Activated naive CD4-positive, alpha-beta T cell treated with anti-CD3 and anti-CD28 coated beads, Interleukin-2, amount 50 U/mL, for 72 hours (primary cell): ENCODE data around the gene DSG4. TPM values are rescaled to one million over a fixed set of nuclear protein-coding genes. Genes with fewer than 3 reads are reported as not detected.

Experiments used
- ATAC-seq, 2 donors: fragments of 150-1000 bp; cut with Tn5 transposase; 2 replicates each; pipeline ENCODE4 v1.10.0; 2021; ENCODE audit warnings: mild to moderate bottlenecking in 2 of 2, moderate library complexity in 2 of 2
- DNase-seq, 2 donors: peaks; one replicate each; pipeline ENCODE4 v3.0.0; 2021 to 2022; ENCODE audit warnings: low spot score in 2 of 2
- H3K27ac Mint-ChIP-seq, 2 donors: one replicate each; pipeline ENCODE4 v1.8.0; 2022; ENCODE audit warnings: mild to moderate bottlenecking in 2 of 2, mixed read lengths in 2 of 2
- H3K36me3 Mint-ChIP-seq, 2 donors: one replicate each; pipeline ENCODE4 v1.8.0; 2022; ENCODE audit warnings: mixed read lengths in 2 of 2
- H3K9me3 Mint-ChIP-seq, 2 donors: one replicate each; pipeline ENCODE4 v1.8.0; 2022; ENCODE audit warnings: mixed read lengths in 2 of 2
- total RNA-seq, 2 donors: library from RNA; stranded (reverse); gene quantifications; one replicate each; pipeline ENCODE4 v1.2.3, GENCODE V29; 2022

DSG4 gene
- total RNA-seq, 2 donors from 2014 or later: not detected

DNA sequence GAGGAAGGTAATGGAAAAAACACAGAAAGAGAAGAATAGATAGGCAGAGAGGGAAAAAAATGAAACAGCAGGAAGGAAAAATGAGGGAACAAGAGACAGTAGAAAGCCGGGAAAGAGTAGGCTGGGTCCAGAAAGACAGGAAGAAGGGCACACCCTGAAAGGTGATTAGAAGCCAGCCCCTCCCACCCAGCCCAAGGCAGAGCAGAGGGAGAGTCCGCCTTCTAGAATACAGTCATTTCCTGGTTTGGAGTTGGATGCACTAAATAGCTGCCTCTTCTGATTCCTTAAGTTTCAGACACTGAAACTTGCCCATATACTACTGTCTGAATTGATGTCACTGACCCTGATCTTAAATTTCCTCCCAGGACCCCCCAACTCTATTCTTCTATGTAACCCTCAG lies 53.0 kb downstream of the DSG4 start:
- ATAC-seq: no peak
- Mint-ChIP-seq H3K27ac (no peak overlapping the region), H3K36me3 (no peaks in the 10 kb centered on the region), H3K9me3 (peaks cover 3 to 4% of the 10 kb centered on the region in 2 donors)
- no peak for DNase-seq

DNA sequence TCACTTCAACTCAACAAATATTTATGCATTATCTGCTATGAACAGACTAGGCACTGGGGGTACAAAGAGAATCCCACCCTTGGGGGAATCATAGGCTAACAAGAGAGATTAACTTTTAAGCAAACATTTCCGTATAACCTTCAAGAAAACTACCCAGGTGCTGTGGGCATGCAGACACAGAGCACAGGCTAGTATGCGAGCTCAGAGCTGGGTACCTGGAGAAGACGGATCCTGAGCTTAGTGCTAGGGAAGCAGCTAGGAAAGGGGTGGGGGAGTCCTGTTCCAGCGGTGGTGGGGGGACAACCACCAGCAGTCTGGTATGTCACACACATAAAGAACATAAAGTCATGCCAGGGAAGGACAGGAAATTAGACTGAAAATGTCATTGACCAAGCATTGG lies 53.5 kb downstream of the DSG4 start:
- ATAC-seq: no peak
- H3K27ac Mint-ChIP-seq: no peak overlapping the region
- no peaks in the 10 kb centered on the region for H3K36me3 Mint-ChIP-seq
- no peak for DNase-seq
- peaks cover 3 to 8% of the 10 kb centered on the region in 2 donors for H3K9me3 Mint-ChIP-seq

DNA sequence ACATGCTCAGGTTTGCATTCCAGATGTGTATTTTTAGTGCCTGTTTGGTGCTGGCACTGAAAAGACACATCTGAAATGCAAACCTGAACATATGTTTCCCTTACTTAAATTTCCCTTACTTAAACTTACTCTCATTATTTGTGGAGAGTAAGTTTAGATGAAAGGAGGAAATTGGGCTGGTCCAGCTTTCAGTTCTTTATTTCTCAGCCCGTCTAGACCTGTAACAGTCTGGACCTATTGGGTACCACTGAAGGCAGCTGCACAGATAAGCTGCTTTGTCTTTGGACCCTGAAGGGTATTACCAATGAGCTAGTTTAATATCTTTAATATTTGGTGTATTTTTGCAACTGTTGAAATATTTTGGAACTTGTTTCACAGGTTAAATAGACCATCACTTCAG lies 54.0 kb downstream of the DSG4 start:
- Mint-ChIP-seq H3K36me3 (no peaks in the 10 kb centered on the region), H3K9me3 (peaks cover 3 to 8% of the 10 kb centered on the region in 2 donors), H3K27ac (no peak overlapping the region)
- no peak for DNase-seq
- no peak for ATAC-seq

GRCh38 chr18:31432316-31432715 lies 55.7 kb downstream of the DSG4 start:
- DNase-seq: no peak
- Mint-ChIP-seq H3K36me3 (no peaks in the 10 kb centered on the region), H3K27ac (no peak overlapping the region), H3K9me3 (peaks cover 3 to 8% of the 10 kb centered on the region in 2 donors)
- no peak for ATAC-seq

DNA sequence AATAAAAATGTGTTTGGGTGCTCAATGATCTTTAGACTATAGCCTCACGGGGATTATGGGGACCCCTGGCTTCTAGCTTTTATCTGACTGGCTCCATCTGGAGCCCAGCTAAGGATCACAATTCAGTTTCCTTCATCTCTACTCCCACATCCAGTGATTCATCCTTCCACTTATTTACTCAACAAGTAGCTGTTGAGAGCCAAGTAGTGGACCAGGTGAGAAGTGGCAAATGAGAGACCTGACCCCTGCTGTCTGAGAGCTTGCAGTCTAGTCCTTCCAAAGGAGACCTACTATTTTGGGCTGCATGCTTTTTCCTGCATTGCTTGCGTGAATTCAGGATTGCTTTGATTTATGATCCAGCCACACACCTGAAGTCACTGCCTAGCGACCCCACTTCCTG lies 60.2 kb downstream of the DSG4 start:
- peaks cover 3 to 8% of the 10 kb centered on the region in 2 donors for H3K9me3 Mint-ChIP-seq
- H3K36me3 Mint-ChIP-seq: no peaks in the 10 kb centered on the region
- ATAC-seq (no peak), DNase-seq (no peak)
- no peak overlapping the region for H3K27ac Mint-ChIP-seq

DNA sequence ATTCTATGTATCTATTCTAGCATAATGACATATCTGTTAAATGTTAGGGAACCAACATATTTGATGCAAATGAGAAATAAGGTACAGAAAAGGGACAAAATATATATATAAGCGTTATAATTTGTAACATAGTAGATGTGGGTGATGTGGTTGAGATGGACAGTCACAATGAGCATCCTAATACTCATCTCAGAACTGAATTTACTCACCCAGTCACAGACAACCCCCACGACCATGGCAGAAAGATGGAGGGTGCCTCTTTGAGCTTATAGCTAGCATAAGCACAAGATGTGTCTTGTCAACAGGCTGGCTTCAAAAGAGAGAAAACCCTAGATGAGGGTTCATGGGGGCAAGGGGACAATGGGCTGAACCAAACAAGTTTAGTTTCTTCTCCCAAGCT lies 61.8 kb downstream of the DSG4 start:
- H3K36me3 Mint-ChIP-seq: no peaks in the 10 kb centered on the region
- H3K9me3 Mint-ChIP-seq: peaks cover 3 to 8% of the 10 kb centered on the region in 2 donors
- no peak overlapping the region for H3K27ac Mint-ChIP-seq
- ATAC-seq (no peak), DNase-seq (no peak)

GRCh38 chr18:31439807-31440325 lies 63.3 kb downstream of the DSG4 start:
- H3K9me3 Mint-ChIP-seq: peaks cover 0 to 1% of the 10 kb centered on the region in 2 donors
- H3K27ac Mint-ChIP-seq: no peak overlapping the region

DNA sequence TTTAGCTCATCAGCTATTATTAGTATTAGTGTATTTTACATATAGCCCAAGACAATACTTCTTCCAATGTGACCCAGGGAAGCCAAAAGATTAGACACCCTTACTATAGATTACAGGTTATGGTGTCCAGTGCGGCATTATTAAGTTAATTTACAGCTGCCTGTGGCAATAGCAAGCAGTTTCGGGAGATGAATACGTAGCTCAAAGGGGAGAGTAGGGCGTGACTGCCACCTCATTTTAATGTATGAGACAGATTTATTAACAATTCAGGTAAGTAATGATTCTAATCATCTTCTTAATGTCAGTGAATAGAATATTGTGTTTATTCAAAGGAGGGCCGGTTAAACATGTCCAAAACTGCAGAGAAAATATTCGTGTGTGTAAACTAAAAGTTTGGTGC lies 64.2 kb downstream of the DSG4 start:
- Mint-ChIP-seq H3K9me3 (no peaks in the 10 kb centered on the region), H3K36me3 (no peaks in the 10 kb centered on the region), H3K27ac (no peak overlapping the region)
- ATAC-seq (no peak), DNase-seq (no peak)

More at GRCh38 chr18:31439807-31440325, 63.3 kb downstream of the DSG4 start:
- H3K36me3 Mint-ChIP-seq: no peaks in the 10 kb centered on the region
- DNase-seq: no peak
- no peak for ATAC-seq

DNA sequence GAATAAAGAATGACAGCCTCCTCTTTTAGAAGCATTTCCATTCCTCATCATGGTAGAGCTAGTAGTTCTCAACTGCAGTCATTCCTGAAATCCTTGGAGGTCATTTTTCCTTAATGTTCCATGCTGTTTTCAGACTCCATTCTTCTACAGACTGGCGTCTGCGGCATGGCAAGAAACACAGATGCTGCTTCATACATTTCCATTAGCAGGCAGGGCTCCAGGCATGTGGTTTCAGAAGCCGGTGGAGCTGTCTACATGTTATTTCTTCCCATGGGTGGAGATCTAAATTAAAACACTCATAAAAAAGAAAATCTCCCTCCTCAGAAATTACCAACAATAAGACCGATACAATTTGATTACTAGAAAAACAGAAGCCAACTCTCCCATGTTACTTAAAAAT lies 64.9 kb downstream of the DSG4 start:
- DNase-seq (no peak), ATAC-seq (no peak)
- Mint-ChIP-seq H3K36me3 (no peaks in the 10 kb centered on the region), H3K9me3 (no peaks in the 10 kb centered on the region), H3K27ac (no peak overlapping the region)

DNA sequence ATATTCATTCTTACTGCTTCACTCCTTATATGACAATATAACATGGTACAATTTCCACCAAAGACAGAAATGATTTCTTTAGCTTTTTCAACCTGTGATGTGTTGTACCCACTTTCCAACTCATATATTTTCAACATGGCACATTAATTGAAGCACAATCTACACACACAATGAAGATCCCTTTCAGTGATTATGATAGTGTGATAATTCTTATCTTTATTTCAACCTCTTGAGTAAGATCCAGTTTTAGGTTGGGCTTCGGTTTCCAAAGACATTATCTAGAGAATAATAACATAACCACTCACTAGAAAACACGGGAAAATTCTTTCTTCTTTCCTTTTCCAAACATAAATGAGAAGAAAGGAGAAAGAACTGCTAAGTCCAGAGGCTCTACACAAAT lies 67.6 kb downstream of the DSG4 start:
- Mint-ChIP-seq H3K27ac (no peak overlapping the region), H3K36me3 (no peaks in the 10 kb centered on the region), H3K9me3 (no peaks in the 10 kb centered on the region)
- DNase-seq (no peak), ATAC-seq (no peak)

DNA sequence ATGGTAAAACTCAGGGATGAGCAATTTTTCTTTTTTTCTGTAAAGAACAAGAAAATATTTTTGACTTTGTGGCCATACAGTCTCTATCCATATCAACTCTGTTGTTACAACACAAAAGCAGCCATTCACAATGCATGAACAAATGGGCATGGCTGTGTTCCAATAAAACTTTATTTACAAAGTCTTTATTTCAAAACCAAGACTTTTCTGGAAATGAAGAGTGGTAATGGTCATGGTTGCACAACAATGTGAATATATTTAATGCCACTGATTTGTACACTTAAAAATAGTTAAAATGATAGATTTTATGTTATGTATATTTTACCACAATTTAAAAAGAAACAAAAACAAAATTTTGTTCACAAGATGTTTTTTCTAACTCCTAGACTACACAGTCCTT lies 69.3 kb downstream of the DSG4 start:
- Mint-ChIP-seq H3K9me3 (no peaks in the 10 kb centered on the region), H3K27ac (no peak overlapping the region)
- no peak for ATAC-seq

GRCh38 chr18:31446854-31447253 lies 70.3 kb downstream of the DSG4 start:
- DNase-seq (no peak), ATAC-seq (no peak)
- Mint-ChIP-seq H3K27ac (no peak overlapping the region), H3K36me3 (no peaks in the 10 kb centered on the region), H3K9me3 (no peaks in the 10 kb centered on the region)

More for the DNA sequence above, 69.3 kb downstream of the DSG4 start:
- H3K36me3 Mint-ChIP-seq: no peaks in the 10 kb centered on the region
- DNase-seq: no peak

- ATAC-seq: no peak
Observed at GRCh38 chr18:31447530-31448191, 71.1 kb downstream of the DSG4 start, which contains the start of gene DSG3. Gene DSG3 (plus strand): TSS chr18:31447741. CDS start chr18:31447878, 137 bp downstream.

GRCh38 chr18:31450409-31450808 lies 73.8 kb downstream of the DSG4 start:
- DNase-seq (no peak), ATAC-seq (no peak)
- Mint-ChIP-seq H3K9me3 (no peaks in the 10 kb centered on the region), H3K36me3 (no peaks in the 10 kb centered on the region), H3K27ac (no peak overlapping the region)

More at GRCh38 chr18:31447530-31448191, 71.1 kb downstream of the DSG4 start, which contains the start of gene DSG3:
- no peaks in the 10 kb centered on the region for H3K36me3 Mint-ChIP-seq
- no peak for DNase-seq
- no peak within 1 kb of the TSS for H3K27ac Mint-ChIP-seq
- no peaks in the 10 kb centered on the region for H3K9me3 Mint-ChIP-seq

DNA sequence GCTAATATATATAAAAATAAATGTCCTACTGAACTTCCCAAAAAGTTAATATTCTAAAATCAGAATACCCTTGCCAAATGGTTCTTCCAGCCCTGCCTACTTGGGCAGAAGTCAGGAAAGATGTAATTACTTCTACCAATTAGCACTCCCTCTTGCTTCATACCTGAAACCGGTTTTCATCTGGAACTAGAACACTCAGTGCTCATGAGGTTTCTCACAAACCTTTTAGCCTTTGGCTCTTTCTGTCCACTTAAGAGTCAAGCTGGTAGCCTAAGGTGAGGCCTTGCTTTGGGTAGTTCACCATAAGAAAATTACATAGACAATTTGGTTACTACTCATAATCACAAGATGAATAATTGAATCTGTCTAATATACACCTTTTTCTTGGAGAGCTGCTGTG lies 75.0 kb downstream of the DSG4 start:
- no peak for ATAC-seq
- Mint-ChIP-seq H3K27ac (no peak overlapping the region), H3K36me3 (no peaks in the 10 kb centered on the region), H3K9me3 (no peaks in the 10 kb centered on the region)
- DNase-seq: no peak

- Mint-ChIP-seq H3K9me3 (no peaks in the 10 kb centered on the region), H3K27ac (no peak overlapping the region), H3K36me3 (no peaks in the 10 kb centered on the region)
- ATAC-seq: no peak
- DNase-seq: no peak
Observed at GRCh38 chr18:31454066-31454708, 77.6 kb downstream of the DSG4 start.
